ELF-1 (cell line): ENCODE data around the gene CDX2.
A peak's percentile ranks its signal among the peaks of the same experiment; 100 is the strongest.
"Not testable (repeated sequence)": the region's sequence is repeated elsewhere in the genome, so short reads cannot be mapped to it uniquely, and the experiment has no call there.

Experiments used
- DNase-seq: peaks from one replicate; pipeline ENCODE4 v3.0.0-alpha.2; 2016; ENCODE audit warnings: low read depth, low spot score

Gene CDX2, protein sequence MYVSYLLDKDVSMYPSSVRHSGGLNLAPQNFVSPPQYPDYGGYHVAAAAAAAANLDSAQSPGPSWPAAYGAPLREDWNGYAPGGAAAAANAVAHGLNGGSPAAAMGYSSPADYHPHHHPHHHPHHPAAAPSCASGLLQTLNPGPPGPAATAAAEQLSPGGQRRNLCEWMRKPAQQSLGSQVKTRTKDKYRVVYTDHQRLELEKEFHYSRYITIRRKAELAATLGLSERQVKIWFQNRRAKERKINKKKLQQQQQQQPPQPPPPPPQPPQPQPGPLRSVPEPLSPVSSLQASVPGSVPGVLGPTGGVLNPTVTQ

GRCh38 chr13:27969082-27969865, at the start of gene CDX2:
TSS of gene CDX2 (minus strand) at chr13:27969315. CDS start at chr13:27969006, 309 bp downstream.
- DNase-seq: peak; percentile 92

DNA sequence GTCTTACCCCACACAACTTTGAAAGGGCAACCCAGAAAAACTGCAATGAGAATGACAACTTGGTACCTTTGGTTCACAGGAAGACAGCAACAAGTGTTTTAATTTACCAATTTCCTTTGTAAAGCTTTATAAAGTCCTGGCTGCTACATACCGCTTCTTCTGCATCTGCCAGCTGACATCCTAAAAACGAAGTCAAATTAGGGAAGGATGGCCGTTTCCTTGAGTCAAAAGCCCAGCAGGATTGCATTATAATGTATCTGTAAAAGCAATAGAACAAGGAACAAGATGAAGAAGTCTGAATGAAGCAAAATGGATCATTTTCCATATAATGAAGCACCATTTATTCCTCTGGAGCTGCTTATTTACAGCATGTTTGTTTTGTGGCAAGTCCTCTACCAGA, 45.2 kb upstream of the CDX2 start:
- DNase-seq: no peak

GRCh38 chr13:28013482-28013881, 44.4 kb upstream of the CDX2 start:
- DNase-seq: no peak

- no peak for DNase-seq
Observed at GRCh38 chr13:28012896-28013295, 43.8 kb upstream of the CDX2 start.

GRCh38 chr13:28012383-28012782, 43.3 kb upstream of the CDX2 start:
- no peak for DNase-seq

DNA sequence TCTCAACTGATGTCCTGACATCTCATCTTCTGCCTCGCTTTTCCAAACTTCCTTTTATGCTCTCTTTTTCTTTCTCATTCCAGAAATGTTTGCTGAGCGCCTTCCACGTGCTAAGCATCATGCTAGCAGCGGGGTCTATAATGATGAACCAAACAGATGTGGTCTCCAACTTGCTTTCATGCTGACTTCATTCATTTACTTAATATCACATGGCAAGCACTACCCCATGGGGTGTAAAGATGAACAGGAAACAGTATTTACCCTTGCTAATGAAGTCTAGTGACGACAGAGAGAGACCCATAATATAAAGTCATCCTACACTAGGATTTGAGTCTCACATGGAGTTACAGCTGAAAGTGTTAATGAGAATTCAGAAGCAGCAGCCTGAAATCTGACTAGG, 40.9 kb upstream of the CDX2 start:
- no peak for DNase-seq

- not testable (repeated sequence) for DNase-seq
Observed at GRCh38 chr13:28005016-28005415, 35.9 kb upstream of the CDX2 start.

DNA sequence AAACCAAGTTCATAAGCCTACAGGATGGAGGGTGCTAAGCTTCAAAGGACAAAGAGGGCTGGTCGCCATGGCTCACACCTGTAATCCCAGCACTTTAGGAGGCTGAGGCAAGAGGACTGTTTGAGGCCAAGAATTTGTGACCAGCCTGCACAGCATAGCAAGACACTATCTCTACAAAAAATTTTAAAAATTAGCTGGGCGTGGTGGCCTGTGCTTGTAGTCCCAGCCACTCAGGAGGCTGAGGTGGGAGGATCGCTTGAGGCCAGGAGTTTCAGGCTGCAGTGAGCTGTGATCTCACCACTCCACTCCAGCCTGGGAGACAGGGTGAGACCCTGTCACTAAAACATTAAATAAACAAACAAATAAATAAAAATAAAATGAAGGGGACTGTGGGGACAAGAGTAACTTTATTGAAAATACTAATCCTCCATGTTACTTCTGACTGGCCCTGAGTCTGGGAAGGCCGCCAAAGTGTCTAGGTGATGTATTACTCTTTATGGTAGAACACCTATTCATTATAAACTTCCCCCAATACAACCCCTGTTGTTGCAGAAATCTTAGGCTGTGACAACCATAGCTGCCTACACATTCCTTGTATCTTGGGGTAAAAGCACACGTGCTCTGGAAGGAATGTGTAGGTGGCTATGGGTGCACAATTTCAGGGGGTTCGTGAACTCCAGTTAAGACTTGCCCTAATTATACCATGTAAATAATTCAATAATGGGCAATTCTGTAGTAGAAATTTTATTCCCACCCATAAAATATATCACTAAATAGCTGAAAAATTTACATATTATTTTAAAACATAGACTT, 34.0 kb upstream of the CDX2 start:
- DNase-seq: no peak

- no peak for DNase-seq
Observed at GRCh38 chr13:28001837-28002473, 32.8 kb upstream of the CDX2 start.

- no peak for DNase-seq
Observed at GRCh38 chr13:28001049-28001448, 31.9 kb upstream of the CDX2 start.

GRCh38 chr13:28000567-28000966, 31.5 kb upstream of the CDX2 start:
- DNase-seq: peak; percentile 81

GRCh38 chr13:27997904-27998522, 28.9 kb upstream of the CDX2 start:
- peak; percentile 85 for DNase-seq

- DNase-seq: no peak
Observed at GRCh38 chr13:27991881-27992280, 22.8 kb upstream of the CDX2 start.

DNA sequence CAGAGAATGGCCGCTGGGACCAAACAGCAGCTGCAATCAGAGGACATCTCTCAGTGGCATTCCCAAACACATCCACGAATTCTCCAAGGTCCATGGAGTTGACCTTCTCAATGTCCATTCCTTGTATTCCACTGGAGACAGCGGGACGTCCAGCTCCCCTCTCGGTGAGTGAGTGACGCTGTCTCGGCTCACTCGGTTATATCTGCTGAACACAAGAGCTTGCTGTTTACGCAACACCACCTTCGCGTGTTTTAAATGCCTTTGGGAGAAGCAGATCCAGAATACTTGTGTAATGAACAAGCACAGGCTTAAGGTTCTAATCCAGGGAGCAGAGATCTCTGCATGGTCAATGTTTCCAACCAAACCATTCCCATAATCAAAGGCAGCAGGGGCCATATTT, 19.4 kb upstream of the CDX2 start, which contains the start of gene URAD:
URAD (minus strand) TSS at position 174 of the 400 bp plus-strand sequence; CDS start at position 118, 56 bp downstream.
- DNase-seq: peak; percentile 36

- DNase-seq: no peak
Observed at GRCh38 chr13:27985600-27985999, 16.5 kb upstream of the CDX2 start.

DNA sequence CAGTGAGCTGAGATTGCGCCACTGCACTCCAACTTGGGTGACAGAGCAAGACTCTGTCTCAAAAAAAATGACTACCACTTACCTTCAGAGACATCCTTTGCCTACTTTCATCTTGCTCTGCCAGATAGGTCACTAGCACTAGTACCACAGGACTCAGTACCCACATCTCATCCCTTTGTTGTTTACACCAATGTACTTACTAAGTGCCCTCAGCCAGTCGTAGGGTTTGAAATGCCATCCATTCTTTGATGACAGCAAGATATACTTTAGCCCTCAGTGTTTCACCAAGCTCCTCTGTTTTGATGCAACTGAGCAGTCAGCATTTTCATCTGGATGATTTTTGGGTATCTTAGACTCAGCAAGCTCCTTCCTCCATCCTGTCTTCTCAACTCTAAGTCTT, 13.2 kb upstream of the CDX2 start:
- no peak for DNase-seq

GRCh38 chr13:27981006-27981708, 12.0 kb upstream of the CDX2 start:
- no peak for DNase-seq

- DNase-seq: peak; percentile 72
Observed at GRCh38 chr13:27980280-27980998, 11.3 kb upstream of the CDX2 start.

- DNase-seq: no peak
Observed at GRCh38 chr13:27979765-27980279, 10.7 kb upstream of the CDX2 start.
